Muscle of back (tissue), 11 donors: ENCODE results near the gene C2CD4D. TPM values are rescaled to one million over a fixed set of nuclear protein-coding genes. Genes with fewer than 3 reads are reported as not detected.

Source experiments
- DNase-seq, 3 donors: peaks; one replicate each; pipeline versions ENCODE4 v3.0.0 to v3.0.0-alpha.2; 2013
- polyA plus RNA-seq, 10 donors: library from polyadenylated mRNA; unstranded; fragments of 120-200 nt; gene quantifications; one replicate each; pipeline ENCODE4 v1.2.1, GENCODE V29; 2013; ENCODE audit not compliant: insufficient read length in 10 of 10

Gene C2CD4D
- polyA plus RNA-seq, 10 donors, result 0.11 to 0.35 (median 0.16) TPM; not detected in 2

GRCh38 chr1:151790071-151790939 lies 49.3 kb downstream of the C2CD4D start, which contains the start of gene TDRKH:
TDRKH (minus strand) TSS chr1:151790500; CDS start chr1:151783022, 7,478 bp downstream.
- DNase-seq, result peak; percentile 97 to 99 (median 98)

Other genes with a start within 250 kb of the C2CD4D start
- 10 to 100 TPM; 15.8 to 26.2 (median 20.2) TPM for gene SNX27, start 227.8 kb downstream of the C2CD4D start, polyA plus RNA-seq
- under 1 TPM; 0.09 to 0.98 (median 0.54) TPM for gene CELF3, start 123.0 kb downstream of the C2CD4D start, polyA plus RNA-seq
- gene RIIAD1, start 118.3 kb downstream of the C2CD4D start, polyA plus RNA-seq, result 1 to 10 TPM in 2 of 10 donors, under 1 TPM in 5, not detected in 3; 0.59 to 1.8 (median 0.78) TPM
- 10 to 100 TPM; 69.8 to 86.5 (median 74.7) TPM for gene MRPL9, start 76.3 kb downstream of the C2CD4D start, polyA plus RNA-seq
- 1 to 10 TPM; 3.5 to 5.3 (median 4.5) TPM for gene TDRKH, start 49.3 kb downstream of the C2CD4D start, polyA plus RNA-seq
- under 1 TPM; 0.07 to 0.59 (median 0.26) TPM for gene LINGO4, start 34.4 kb downstream of the C2CD4D start, polyA plus RNA-seq
- gene RORC, start 8.0 kb downstream of the C2CD4D start, polyA plus RNA-seq, result 10 to 100 TPM in 2 of 10 donors, 1 to 10 TPM in 8; 1.1 to 12.3 (median 7.4) TPM
- gene THEM5, start 13.9 kb upstream of the C2CD4D start, polyA plus RNA-seq, result 1 to 10 TPM in 3 of 10 donors, under 1 TPM in 7; 0.21 to 4.2 (median 0.59) TPM
- 10 to 100 TPM in 8 of 10 donors, 1 to 10 TPM in 2; 8.8 to 23.8 (median 14.7) TPM for gene THEM4, start 69.7 kb upstream of the C2CD4D start, polyA plus RNA-seq
- 100 to 1,000 TPM; 195 to 408 (median 272) TPM for gene S100A10, start 154.0 kb upstream of the C2CD4D start, polyA plus RNA-seq
- 100 to 1,000 TPM; 144 to 317 (median 205) TPM for gene S100A11, start 197.2 kb upstream of the C2CD4D start, polyA plus RNA-seq
- gene TCHHL1, start 249.2 kb upstream of the C2CD4D start, polyA plus RNA-seq, result not detected